Measurements from ENCODE around the gene HDAC4.

- TF ChIP-seq CTCF (IDR thresholded peaks at IDR 0.05): no peak
- no peak for TF ChIP-seq ZFX (IDR thresholded peaks at IDR 0.05; ENCODE audit: borderline replicate concordance)
These were observed 361.4 kb downstream of the HDAC4 start for GRCh38 chr2:239039479-239039861.

Data from 22Rv1 (cell line).